Measurements from ENCODE around the gene PCDHGA1. TPM values are rescaled to one million over a fixed set of nuclear protein-coding genes. Genes with fewer than 3 reads are reported as not detected.

PCDHGA1 gene
- polyA plus RNA-seq, 2 of the 4 experiments (the other 2 are of a cell fraction): 0.32 to 0.71 TPM

DNA sequence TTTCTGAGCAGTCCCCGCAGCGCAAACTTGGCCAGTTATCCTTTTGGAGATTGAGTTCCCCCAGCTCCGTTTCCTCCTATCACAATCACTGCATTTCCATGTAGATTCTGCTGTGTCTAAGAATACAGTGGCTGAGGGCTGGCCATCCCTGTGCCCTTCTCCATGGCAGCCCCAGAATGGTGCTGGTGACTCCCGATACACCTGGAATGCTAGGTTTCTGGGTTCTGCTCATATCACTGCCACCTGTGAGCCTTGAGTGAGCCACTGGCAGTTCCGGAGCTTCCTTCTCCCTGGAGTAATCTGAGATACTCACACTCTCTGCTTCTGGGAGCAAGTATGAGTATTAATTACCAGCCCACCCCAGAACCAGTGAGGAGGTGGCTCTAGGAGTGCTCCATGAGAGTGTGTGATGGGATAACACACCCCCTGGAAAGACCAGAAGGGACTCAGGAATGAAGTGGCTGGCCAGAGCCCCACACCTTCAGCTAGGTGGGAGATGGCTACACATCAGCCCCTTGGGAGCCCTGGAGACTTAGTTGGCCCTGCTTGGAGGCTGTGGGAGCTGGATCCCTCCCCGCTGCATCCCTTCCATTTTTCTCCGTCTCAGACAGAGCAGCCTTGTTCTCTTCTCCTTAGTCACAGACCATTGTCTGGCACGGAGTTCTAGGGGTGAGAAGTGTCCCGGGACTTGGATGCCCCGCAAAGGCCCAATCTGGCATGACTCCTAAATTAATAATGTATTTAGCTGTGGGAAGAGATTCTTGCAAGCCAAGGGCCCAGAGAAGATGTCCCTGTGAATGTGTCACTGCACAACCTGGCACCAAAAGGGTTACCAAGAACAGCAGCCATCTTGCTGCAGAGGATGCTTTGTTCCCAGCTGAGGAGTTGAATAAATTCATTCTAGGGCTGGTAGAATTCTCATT, 163.4 kb downstream of the PCDHGA1 start:
- TF ChIP-seq HOXB5 (CRISPR knock-in tag; IDR thresholded peaks at IDR 0.05) (no peak), MAZ (IDR thresholded peaks at IDR 0.05; ENCODE audit: borderline replicate concordance, low read depth, low read length) (no peak), EHMT2 (IDR thresholded peaks at IDR 0.05; ENCODE audit: low read depth) (no peak), CHD2 (IDR thresholded peaks at IDR 0.05; ENCODE audit: low read length, partially characterized antibody) (no peak), FOXS1 (CRISPR knock-in tag; IDR thresholded peaks at IDR 0.05) (no peak), KDM5A (IDR thresholded peaks at IDR 0.05) (no peak), ZC3H11A (IDR thresholded peaks at IDR 0.05) (no peak), ESRRA (IDR thresholded peaks at IDR 0.05; ENCODE audit: borderline replicate concordance, low read length) (no peak), RAD21 (conservative IDR thresholded peaks at IDR 0.05 in 1 of 2, IDR thresholded peaks at IDR 0.05 in 1 of 2) (no peak), SREBF2 (IDR thresholded peaks at IDR 0.05) (no peak), NFE2L2 (conservative IDR thresholded peaks at IDR 0.05; ENCODE audit: low read length) (no peak)
- TF ChIP-seq, protein P1, sequence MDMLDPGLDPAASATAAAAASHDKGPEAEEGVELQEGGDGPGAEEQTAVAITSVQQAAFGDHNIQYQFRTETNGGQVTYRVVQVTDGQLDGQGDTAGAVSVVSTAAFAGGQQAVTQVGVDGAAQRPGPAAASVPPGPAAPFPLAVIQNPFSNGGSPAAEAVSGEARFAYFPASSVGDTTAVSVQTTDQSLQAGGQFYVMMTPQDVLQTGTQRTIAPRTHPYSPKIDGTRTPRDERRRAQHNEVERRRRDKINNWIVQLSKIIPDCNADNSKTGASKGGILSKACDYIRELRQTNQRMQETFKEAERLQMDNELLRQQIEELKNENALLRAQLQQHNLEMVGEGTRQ (IDR thresholded peaks at IDR 0.05): no peak
- TF ChIP-seq, protein P2, sequence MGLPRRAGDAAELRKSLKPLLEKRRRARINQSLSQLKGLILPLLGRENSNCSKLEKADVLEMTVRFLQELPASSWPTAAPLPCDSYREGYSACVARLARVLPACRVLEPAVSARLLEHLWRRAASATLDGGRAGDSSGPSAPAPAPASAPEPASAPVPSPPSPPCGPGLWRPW (IDR thresholded peaks at IDR 0.05): no peak
- TF ChIP-seq, protein P3, sequence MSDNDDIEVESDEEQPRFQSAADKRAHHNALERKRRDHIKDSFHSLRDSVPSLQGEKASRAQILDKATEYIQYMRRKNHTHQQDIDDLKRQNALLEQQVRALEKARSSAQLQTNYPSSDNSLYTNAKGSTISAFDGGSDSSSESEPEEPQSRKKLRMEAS (IDR thresholded peaks at IDR 0.05): no peak
- TF ChIP-seq, protein P4, sequence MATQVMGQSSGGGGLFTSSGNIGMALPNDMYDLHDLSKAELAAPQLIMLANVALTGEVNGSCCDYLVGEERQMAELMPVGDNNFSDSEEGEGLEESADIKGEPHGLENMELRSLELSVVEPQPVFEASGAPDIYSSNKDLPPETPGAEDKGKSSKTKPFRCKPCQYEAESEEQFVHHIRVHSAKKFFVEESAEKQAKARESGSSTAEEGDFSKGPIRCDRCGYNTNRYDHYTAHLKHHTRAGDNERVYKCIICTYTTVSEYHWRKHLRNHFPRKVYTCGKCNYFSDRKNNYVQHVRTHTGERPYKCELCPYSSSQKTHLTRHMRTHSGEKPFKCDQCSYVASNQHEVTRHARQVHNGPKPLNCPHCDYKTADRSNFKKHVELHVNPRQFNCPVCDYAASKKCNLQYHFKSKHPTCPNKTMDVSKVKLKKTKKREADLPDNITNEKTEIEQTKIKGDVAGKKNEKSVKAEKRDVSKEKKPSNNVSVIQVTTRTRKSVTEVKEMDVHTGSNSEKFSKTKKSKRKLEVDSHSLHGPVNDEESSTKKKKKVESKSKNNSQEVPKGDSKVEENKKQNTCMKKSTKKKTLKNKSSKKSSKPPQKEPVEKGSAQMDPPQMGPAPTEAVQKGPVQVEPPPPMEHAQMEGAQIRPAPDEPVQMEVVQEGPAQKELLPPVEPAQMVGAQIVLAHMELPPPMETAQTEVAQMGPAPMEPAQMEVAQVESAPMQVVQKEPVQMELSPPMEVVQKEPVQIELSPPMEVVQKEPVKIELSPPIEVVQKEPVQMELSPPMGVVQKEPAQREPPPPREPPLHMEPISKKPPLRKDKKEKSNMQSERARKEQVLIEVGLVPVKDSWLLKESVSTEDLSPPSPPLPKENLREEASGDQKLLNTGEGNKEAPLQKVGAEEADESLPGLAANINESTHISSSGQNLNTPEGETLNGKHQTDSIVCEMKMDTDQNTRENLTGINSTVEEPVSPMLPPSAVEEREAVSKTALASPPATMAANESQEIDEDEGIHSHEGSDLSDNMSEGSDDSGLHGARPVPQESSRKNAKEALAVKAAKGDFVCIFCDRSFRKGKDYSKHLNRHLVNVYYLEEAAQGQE (IDR thresholded peaks at IDR 0.05): no peak
- TF ChIP-seq, protein P5, sequence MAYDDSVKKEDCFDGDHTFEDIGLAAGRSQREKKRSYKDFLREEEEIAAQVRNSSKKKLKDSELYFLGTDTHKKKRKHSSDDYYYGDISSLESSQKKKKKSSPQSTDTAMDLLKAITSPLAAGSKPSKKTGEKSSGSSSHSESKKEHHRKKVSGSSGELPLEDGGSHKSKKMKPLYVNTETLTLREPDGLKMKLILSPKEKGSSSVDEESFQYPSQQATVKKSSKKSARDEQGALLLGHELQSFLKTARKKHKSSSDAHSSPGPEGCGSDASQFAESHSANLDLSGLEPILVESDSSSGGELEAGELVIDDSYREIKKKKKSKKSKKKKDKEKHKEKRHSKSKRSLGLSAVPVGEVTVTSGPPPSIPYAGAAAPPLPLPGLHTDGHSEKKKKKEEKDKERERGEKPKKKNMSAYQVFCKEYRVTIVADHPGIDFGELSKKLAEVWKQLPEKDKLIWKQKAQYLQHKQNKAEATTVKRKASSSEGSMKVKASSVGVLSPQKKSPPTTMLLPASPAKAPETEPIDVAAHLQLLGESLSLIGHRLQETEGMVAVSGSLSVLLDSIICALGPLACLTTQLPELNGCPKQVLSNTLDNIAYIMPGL (CRISPR knock-in tag; IDR thresholded peaks at IDR 0.05; ENCODE audit: borderline replicate concordance): no peak
- FAIRE-seq (no peak), DNase-seq (ENCODE audit: low read depth in 1 of 2, low spot score in 1 of 2) (no peak), ATAC-seq (peak in 1 of 2 experiments; percentile 35; a peak in 2 of 6 replicates)
- Histone ChIP-seq H3K27ac (no peak overlapping the region), H3K4me3 (no peak overlapping the region), H3K9me3 (no peaks in the 10 kb centered on the region), H3K4me2 (no peak overlapping the region), H3K4me1 (no peaks in the 10 kb centered on the region)
- ChIA-PET POLR2A (no interaction called here), CTCF (interaction anchor here (0.8 to 3.9 kb wide), 5 partner anchors 16 to 111 kb away, joined by 3 to 16 read pairs (median 6); partner anchors contain the start of gene PCDHGA7)
- WGBS (ENCODE audit: missing lambda C conversion rate): 56% methylated on average over 10 of the region's 10 CpGs

DNA sequence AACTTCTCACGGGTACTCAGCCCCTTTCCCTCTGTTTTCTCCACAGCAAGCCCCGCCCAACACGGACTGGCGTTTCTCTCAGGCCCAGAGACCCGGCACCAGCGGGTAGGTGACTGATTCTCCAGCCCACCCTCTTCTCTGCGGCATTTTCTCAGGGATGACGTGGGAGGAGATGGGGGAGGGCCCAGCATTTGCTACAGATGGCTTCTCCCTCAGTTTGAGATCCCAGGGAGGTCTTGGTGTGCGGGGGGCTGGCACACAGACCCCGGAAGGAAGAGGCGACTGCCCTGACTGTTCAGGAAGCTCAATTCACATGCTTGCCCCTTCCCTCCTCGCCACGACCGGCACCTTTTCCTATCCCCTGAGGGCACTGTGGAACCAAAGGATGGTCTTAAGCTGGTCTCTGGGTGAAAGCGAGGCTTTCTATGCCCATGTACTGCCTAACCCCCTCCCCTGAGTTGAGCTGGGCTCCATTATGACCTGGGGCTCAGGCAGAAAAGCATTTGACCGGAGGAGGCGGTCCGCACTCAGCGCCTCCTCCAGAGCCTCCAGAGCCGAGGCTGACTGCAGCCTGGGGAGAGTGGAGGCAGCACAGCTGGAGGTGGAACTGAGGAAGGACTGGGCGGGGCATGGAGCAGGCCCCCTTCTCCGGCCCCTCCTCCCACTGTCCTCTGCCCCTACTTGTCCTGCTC, 164.6 kb downstream of the PCDHGA1 start:
- CTCF ChIA-PET: interaction anchor here (3.9 kb wide), 1 partner anchor 29 kb away, joined by 15 read pairs; no protein-coding TSS in a partner anchor
- no peak for DNase-seq (ENCODE audit: low read depth in 1 of 2, low spot score in 1 of 2)
- no peak overlapping the region for H3K4me2 ChIP-seq
- TF ChIP-seq HDAC2 (IDR thresholded peaks at IDR 0.05) (no peak), HOXB5 (CRISPR knock-in tag; IDR thresholded peaks at IDR 0.05) (no peak), KDM1A (IDR thresholded peaks at IDR 0.05; ENCODE audit: low read depth) (no peak), FOSB (CRISPR knock-in tag; IDR thresholded peaks at IDR 0.05) (no peak), FOSL2 (IDR thresholded peaks at IDR 0.05) (no peak), FOSL2 (CRISPR knock-in tag; IDR thresholded peaks at IDR 0.05) (no peak), PHF8 (IDR thresholded peaks at IDR 0.05; ENCODE audit: borderline replicate concordance, low read depth) (no peak), CBX2 (IDR thresholded peaks at IDR 0.05; ENCODE audit: borderline replicate concordance, low read depth) (no peak), KDM5A (IDR thresholded peaks at IDR 0.05) (no peak), SREBF2 (IDR thresholded peaks at IDR 0.05) (no peak), SMC3 (IDR thresholded peaks at IDR 0.05) (no peak)
- TF ChIP-seq, protein P4 (IDR thresholded peaks at IDR 0.05): no peak

More for the DNA sequence above, 164.6 kb downstream of the PCDHGA1 start:
- Histone ChIP-seq H3K4me3 (no peak overlapping the region), H3K4me1 (no peaks in the 10 kb centered on the region), H3K9me3 (no peaks in the 10 kb centered on the region), H3K27ac (no peak overlapping the region)
- POLR2A ChIA-PET: no interaction called here
- no peak for FAIRE-seq
- 46% methylated on average over 22 of the region's 22 CpGs for WGBS (ENCODE audit: missing lambda C conversion rate)
- no peak for ATAC-seq
